PC-9 (cell line): ENCODE data around the gene AVL9.

ENCODE experiments used
- CTCF ChIP-seq: fragments of 200-600 bp; sonication (generic); conservative IDR thresholded peaks from 2 replicates; pipeline ENCODE4 v1.6.1; 2017; ENCODE audit warnings: mixed run types, antibody characterized with exemption, mild to moderate bottlenecking, moderate library complexity
- EZH2 ChIP-seq: fragments of 200-600 bp; sonication (generic); IDR thresholded peaks from 2 replicates; pipeline ENCODE4 v1.8.0; 2017; ENCODE audit warnings: antibody characterized with exemption, low read depth

DNA sequence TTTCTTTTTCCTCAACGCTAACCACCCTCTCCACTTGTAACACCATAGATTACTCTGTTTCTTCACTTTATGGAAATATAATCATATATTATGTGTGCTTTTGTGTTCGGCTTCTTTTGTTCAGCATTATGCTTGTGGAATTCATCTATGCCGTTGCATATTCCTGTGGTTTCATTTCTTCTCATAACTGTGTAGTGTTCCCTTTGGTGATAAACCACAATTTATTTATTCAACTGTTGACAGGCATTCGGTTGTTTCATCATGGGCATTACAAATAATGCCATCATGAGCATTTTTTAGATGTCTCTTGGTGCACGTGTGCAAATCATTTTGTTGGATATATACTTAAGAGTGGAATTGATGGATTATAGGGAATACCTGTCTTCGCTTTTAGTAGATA lies 12.1 kb downstream of the AVL9 start:
- TF ChIP-seq CTCF (no peak), EZH2 (no peak)
